ENCODE data around the gene TOMM34.
A peak's percentile ranks its signal among the peaks of the same experiment; 100 is the strongest.

Gene TOMM34, protein sequence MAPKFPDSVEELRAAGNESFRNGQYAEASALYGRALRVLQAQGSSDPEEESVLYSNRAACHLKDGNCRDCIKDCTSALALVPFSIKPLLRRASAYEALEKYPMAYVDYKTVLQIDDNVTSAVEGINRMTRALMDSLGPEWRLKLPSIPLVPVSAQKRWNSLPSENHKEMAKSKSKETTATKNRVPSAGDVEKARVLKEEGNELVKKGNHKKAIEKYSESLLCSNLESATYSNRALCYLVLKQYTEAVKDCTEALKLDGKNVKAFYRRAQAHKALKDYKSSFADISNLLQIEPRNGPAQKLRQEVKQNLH

DNA sequence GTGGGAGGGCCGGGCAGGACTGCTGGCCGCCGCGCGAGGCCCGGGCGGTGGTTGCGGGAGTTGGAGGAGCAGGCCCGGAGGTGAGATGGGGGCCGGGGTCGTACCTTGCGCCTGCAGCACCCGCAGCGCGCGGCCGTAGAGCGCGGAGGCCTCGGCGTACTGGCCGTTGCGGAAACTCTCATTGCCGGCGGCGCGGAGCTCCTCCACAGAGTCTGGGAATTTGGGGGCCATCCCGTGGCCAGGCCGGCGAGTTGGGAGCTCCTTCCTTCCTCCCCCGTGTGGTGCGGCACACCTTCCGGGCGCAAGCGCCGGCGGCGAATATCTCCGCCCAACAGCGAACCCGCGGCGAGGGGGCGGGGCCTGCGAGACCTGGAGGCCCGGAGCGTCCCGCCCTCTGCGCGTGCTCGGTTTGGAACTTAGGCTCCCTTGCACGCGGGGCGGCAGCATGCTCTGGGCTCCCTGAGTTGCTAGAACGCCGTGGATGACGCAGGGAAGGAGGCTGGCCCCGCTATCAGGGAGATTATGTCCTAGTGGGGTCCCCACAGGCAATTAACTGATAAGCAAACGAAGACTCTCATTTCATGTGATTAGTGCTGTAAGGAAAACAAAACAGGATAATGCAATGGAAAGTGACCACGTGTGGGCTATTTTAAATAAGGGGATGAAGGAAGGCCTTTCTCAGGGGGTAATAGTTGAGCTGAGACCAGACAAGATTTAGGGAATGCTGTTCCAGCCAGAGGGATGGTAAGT is at the start of gene TOMM34:
TOMM34 (minus strand) TSS at position 295 of the 750 bp plus-strand sequence; CDS start at position 231, 64 bp downstream.
- DNase-seq, result peak; percentile 80

DNA sequence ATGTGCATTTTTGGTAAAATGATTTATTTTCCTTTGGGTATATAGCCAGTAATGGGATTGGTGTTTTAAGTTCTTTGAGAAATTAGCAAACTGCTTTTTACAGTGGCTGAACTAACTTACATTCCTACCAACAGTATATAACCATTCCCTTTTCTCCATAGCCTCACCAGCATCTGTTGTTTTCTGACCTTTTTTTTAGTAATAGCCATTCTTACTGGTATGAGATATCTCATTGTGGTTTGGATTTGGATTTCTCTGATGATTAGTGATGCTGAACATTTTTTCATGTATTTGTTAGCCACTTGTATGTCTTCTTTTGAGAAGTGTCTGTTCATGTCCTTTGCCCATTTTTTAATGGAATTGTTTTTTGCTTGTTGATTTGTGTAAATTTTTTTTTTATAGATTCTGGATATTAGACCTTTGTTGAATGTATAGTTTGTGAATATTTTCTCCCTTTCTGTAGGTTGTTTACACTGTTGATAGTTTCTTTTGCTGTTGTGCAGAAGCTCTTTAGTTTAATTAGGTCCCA is 48.4 kb upstream of the TOMM34 start:
- no peak for DNase-seq

DNA sequence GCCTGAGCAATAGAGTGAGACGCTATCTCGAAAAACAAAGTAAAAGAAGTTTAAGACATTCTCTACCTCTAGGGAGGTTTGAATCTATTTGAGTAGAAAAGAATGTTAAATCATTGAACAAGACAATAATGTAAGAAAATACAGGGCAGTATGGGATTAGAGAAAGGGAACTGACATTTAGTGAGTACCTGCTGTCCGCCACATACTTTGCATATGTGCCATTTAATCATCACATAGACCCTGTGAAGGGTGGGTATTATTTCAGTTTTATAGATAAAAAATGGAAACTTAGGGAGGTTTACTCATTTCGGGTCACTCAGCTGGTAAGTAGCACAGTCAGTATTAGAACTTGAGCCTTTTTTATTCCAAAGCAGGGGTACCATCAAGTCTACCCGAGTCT is 37.5 kb upstream of the TOMM34 start:
- no peak for DNase-seq

DNA sequence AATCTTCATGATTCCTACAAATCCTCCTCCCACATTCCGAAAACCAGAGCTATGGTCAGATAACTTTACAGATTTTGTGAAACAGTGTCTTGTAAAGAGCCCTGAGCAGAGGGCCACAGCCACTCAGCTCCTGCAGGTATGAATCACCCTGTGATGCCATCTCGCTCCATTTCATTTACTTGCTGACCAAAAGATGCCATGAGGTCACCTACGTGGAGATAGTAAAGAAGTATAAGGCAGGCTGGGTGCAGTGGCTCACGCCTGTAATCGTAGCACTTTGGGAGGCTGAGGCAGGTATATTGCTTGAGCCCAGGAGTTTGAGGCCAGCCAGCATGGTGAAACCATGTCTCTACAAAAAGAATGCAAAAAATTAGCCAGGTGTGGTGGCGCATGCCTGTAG is 37.0 kb upstream of the TOMM34 start:
- DNase-seq, result no peak

DNA sequence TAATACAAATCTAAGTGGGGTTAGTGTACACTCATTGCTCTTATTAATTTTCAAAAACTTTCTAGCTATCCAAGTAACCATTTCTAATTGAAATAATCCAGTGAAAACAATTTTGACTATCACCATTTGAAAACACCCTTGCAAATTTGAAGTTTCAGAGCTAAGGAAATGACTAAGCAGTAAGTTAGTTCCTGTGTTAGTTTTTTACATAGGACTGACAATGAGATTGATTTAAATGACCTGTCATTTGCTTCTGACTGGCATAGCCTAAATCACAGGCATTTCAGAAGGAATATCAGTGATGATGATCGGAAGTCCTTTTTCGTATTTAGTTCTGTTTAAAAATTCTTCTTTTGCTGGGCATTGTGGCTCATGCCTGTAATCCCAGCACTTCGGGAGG is 33.1 kb upstream of the TOMM34 start:
- no peak for DNase-seq

DNA sequence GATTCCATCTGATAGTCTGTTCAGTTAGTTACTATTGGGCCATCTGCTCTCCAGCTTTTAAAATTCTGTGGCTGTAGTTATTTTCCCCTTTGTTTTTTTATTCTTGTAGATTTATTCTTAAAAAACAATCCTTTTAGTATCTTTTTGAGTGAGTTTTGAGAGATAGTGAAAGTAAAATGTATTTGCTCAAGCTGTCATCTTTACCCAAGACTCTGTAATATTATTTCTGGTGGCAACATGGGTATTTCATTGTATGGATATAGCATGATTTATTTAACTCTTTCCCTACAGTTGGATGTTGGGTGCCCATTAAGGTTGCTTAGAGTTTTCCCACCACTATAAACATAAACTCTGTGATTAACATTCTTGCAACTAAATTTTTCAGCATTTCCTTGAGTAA is 30.8 kb upstream of the TOMM34 start:
- no peak for DNase-seq

DNA sequence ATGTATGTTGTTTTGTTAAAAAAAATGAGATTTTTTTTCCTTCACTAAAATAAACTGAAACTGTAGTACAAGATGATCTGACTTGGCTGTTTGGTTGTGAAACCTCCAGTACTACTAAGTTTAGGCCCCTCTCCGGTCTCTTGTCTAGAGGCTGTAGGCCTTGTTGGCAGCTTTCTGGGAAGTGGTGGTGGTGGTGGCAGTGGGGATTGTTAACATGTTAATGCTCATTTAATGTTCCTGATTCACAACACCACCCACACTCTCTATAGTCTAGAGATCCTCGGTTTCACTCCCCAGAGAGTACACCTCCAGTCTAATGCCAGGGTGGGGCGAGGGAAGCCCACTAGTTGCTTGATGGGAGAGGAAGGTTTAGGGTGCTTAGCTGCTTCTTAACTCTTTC is 30.2 kb upstream of the TOMM34 start:
- no peak for DNase-seq

DNA sequence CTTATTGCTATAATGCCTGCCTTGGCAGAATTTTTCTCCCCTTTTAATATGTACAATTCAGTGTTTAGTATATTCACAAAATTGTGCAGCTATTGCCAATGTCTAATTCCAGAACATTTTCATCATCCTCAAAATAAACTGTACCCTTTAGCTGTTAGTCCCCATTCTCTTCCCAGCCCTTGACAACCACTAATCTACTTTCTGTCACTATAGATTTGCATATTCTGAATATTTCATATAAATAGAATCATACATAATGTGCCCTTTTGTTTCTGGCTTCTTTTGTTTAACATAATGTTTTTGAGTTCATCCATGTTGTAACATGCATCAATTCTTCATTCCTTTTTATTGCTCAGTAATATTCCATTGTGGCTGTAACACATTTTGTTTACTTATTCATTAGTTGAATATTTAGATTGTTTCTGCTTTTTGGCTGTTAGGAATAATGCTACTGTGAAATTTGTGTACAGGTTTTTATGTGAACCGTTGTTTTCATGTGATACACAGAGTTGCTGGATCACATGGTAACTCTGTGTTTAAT is 28.5 kb upstream of the TOMM34 start:
- DNase-seq, result no peak

DNA sequence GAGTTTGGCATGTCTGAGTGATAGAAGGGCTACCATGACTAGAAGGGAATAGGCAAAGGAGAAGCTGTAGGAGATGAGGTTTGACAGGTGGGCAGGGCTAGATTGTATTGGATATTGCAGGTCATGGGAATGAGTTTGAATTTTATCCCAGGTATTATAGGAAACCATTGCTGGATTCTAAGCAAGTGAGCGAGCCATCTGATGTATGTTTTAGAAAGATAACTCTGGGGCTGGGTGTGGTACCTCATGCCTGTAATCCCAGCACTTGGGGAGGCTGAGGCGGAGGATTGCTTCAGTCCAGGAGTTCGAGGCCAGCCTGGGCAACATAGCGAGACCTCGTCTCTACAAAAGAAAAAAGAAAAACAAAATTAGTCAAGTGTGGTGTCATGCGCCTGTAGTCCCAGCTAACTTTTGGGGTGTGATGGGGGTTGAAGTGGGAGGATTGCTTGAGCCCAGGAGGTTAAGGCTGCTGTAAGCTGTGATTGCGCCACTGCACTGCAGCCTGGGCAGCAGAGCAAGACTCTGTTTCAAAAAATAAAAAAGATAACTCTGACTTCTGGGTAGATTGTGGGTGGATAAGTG is 23.0 kb upstream of the TOMM34 start:
- no peak for DNase-seq

DNA sequence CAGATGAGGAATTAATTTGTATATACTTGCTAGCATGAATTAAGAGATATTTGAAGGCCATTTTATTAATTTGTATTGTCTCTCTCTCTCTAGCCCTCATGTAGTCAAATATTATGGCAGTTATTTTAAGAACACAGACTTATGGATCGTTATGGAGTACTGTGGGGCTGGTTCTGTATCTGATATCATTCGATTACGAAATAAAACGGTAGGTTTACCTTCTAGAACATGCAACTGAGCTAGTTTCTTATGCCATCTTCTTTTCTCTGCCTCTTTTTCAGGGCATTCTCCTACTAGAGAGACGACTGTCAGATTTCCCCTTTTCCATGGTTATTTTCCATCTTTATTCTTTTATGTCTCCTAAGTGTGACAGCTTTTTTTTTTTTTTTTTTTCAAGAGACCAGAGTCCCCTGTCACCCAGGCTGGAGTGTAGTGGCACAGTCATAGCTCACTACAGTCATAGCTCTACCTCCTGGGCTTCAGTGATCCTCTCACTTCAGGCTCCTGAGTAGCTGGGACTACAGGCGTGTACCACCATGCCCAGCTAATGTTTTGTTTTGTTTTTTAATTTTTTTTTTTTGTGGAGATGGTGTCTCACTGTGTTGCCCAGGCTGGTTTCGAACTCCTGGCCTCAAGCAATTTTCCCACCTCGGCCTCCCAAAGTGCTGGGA is 21.7 kb upstream of the TOMM34 start:
- DNase-seq, result no peak

DNA sequence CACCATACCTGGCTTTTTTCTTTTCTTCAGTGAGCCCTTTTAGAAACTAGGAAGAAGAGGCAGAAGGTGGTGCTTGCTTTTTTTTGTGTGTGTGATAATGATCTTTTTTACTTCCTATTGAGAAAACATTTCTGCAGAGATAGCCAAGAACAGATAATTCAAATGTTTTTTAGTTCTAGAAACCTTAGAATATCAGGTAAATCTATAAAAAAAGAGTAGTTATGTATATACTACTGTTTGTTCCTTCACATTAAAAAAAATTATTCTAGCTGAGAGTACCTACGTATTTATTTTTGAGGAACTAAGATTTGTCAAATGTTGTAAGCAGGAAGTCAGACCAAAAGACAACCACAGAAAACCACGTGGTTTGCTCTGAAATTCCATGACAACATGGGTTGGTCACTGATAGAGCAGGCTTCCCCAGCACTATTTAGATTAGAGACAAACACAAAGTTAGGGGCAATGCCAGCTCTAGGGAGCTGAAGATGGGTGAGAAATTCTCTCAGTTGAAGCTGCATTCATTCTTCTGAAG is 19.0 kb upstream of the TOMM34 start:
- DNase-seq, result no peak

DNA sequence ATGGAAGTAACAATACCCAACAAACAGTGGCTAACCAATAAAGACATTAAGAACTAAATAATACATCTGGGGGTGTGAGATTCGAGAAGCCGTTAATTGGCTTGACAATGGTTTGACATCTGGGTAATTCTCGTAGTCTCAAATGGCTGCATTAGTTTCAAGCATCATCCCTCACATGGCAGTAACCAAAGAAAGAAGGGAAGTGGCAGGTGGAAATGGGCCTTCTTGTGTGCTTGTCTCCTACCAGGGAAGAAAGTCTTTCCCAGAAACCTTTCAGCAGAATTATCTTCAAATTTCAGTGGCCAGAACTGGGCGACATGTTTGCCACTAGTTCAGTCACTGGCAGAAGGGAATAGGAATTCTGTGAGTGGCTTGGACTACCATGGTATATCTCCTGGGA is 16.5 kb upstream of the TOMM34 start:
- no peak for DNase-seq

DNA sequence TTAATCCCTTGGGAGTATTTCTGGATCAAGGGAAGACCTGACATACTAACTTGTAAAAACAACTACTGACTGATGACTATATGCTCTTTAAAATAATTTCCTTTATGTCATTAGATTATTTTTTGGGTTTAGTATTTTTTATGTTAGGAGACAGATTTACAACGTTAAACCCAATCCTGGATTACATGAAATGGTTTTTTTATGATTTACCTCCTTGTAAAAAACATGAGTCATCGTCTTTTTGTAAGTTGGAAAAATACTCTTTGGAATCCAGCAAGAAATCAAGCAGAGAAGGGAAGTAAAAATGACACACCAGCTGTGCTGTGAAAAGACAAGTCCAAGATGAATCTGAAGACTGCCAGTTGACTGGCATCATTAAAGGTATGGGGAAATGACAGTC is 12.9 kb upstream of the TOMM34 start:
- DNase-seq, result no peak

DNA sequence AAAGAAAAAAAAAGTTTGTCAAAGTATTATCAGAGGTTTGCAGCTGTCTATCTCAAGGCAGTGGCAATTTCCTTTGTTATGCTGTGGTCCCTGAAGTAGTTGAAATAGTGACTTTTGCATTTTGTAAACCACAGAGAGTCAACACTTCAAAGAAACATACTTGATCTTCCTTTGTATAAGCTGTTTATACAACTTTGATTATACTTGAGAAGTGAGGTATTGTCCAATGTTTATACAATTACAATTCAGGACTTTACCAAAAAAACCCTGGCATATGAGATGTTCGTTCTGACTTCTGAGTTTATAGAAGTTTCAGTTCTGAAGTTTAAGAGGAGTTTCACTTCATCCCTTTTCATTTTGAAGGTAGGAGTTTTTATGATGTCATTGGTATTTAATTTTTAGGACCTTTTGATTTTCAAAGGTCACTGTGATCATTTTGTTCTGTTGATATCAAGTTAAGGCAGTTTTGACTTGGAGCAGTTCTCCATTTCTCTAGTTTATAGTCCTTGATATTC is 10.1 kb upstream of the TOMM34 start:
- DNase-seq, result no peak

DNA sequence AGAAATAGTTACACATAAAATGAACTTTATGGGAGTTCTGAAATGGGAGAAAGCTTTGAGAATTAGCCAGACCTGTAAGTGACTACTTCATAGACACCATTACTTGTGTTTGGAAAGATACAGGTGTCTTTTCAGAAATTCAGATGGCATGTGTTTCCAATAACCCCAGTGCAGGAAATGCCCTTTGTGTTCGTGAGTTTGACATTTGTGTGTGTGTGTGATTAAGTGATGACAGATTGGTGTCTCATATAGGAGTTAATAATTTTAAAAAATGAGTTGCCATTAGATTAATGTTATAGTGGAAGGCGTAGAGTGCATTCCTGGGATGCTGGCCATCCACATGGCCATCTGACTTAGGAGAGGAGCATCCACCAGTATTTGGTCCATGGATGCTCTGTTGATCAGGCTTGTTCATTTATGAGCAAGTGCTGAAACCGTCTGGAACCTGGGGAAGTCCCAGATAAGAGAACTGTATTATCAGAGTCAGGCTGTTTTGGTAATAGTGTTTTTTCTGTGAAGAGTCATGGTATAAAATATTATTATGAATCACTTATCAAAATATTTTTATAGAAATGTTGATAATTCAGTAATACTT is 9.2 kb upstream of the TOMM34 start:
- no peak for DNase-seq

DNA sequence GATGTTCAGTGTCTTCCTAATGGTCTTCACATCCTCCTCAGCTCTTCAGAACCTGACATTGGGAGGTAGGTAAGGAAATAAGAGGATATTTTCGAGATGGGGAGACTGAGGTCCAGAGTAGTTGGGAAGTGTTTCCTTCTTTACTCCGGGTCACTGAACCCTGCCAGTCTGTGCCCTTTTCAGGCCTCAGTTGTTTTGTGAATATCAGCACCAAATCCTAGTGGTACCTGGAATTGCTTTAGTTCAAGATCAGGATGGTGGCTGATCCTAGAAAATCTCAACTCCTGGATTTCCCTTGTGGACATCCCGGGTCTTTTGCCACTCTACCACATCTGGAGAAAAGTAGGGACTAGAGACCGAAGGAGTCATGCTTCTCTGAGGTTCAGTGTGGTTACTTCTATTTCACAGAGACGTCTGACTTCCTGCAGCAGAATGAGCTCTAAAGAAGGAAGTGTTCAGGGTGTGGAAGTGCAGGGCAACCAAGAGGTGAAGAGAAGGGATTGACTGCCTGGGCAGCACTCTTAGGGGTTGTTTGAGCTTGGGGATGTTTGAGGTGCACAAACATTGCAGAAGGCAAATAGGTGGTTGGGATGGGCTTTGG is 7.1 kb upstream of the TOMM34 start:
- DNase-seq, result no peak

DNA sequence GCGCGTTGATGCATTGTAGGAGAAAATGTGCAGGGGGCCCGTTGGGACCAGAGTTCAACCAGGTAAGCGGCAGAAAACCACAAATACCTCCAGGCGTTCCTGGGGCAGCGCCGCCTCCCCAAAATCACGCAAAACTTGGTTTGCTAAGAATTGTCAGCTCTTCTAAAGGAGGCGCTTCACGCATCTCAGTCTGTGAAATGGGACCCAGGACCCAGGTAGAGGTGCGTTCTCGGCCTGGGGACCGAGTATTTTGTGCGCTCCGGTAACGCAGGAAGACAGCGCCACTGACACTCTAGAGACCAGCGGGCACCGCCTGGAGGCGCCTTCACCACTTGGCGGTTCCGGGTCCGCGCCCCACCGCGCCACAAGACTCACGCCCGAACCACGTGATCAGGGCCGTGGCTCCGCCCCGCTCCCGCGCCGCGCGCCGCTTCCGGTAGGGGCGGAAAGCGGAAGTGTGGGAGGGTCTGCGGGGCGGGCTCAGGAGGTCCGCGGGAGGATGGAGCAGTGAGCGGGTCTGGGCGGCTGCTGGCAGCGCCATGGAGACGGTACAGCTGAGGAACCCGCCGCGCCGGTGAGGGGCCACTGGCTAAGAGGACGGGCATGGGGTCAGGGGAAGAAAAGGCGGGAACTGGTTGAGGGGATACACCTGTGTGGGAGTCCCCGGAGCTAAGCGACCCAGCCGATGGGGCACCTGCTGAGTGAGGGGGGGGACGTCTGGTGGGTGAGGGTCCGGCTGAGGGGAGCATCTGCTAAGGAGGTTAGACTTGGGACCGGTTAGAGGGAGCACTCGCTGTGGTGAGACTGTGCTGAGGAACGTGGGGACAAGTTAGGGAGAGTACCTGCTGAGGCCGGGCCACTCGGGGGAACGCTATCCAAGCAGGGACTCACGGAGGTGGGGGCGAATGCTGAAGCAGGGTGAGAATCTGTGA is 6.1 kb upstream of the TOMM34 start, which contains the start of gene STK4:
STK4 (plus strand) TSS at position 483 of the 932 bp plus-strand sequence; CDS start at position 540, 57 bp downstream.
- DNase-seq, result peak; percentile 75

DNA sequence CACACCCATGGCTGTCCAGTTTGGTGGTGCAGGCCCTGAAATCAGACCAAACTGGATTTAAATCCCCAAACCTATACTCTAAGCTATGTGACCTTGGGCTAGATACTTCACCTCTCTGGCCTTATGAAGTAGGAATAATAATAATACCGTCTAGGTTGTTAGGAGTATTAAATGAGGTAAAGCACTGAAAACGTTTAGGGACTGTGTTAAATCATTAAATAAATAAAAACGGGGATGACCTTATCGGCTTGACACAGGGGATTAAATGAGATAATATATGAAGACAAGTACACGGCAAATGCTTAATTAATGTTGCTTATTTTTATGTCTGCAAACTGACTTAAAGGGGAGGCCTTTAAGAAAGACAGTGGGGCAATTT is 5.4 kb upstream of the TOMM34 start:
- DNase-seq, result no peak

DNA sequence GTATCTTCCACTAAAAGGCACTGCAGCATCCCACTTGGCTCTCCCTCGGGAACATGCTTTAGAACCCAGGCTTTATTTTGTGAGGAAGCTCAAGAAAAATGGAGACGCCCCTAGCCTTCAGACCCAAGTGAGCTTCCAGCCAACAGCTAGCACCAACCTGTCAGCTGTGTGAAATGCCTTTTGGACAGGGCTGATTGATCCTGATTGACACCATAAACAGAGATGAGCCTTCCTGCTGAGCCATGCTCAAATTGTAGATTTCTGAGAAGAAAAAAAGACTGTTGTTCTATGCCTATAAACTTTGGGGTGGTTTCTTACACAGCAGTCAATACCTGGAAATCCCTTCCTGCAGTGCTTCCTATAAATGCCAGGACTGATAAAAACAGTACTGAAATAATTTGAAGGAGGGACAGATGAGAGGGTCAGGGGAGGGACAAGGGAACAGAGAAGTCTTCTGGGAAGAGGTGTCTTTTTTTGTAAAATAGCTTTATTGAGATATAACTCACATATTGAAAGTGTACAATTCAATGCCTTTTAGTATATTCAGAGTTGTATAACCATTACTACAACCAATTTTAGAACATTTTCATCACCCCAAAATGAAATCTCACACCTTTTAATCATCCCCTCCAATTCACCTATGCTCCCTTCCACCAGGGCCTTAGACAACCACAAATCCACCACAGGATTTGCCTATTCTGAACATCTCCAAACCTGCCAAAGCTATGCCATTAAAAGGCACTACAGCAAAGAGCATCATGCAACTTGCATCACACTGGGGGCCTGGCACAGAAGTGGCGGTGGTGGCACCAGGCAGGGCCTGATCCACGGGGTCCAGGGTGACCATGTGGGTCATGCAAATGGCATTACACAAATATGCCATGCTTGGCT is 3.4 kb upstream of the TOMM34 start:
- DNase-seq, result no peak
